ENCODE data around the gene AFF3.

- TF ChIP-seq POLR2A (IDR thresholded peaks at IDR 0.05) (no peak), CTCF (IDR thresholded peaks at IDR 0.05) (no peak), EP300 (IDR thresholded peaks at IDR 0.05; ENCODE audit: low read depth) (no peak)
Observed at GRCh38 chr2:99634234-99634633, 508.2 kb downstream of the AFF3 start.
